GM18505 (cell line): Measurements from ENCODE around the gene TMCC2.
"Not testable (repeated sequence)": the region's sequence is repeated elsewhere in the genome, so short reads cannot be mapped to it uniquely, and the experiment has no call there.

ENCODE experiments used
- ATAC-seq: cut with Tn5 transposase; IDR thresholded peaks from one replicate; pipeline ENCODE4 v1.9.1; 2021; ENCODE audit not compliant: unreplicated experiment
- POLR2A ChIP-seq: IDR thresholded peaks from 4 replicates; pipeline ENCODE4 v1.6.1; 2011; ENCODE audit warnings: borderline replicate concordance; ENCODE audit not compliant: insufficient read depth, insufficient read length; ENCODE audit errors: extremely low read depth

The TMCC2 gene

GRCh38 chr1:205227584-205228013 lies at the start of gene TMCC2:
TMCC2 (plus strand) TSS chr1:205227946; CDS start chr1:205228565, 619 bp downstream.
- ATAC-seq: peak; percentile 91
- no peak for TF ChIP-seq POLR2A

GRCh38 chr1:205179842-205180241 lies 47.9 kb upstream of the TMCC2 start:
- no peak for ATAC-seq
- no peak for TF ChIP-seq POLR2A

GRCh38 chr1:205180331-205180730 lies 47.4 kb upstream of the TMCC2 start:
- not testable (repeated sequence) for ATAC-seq

- TF ChIP-seq POLR2A: no peak
- no peak for ATAC-seq
Observed at GRCh38 chr1:205182930-205183329, 44.8 kb upstream of the TMCC2 start.

- TF ChIP-seq POLR2A: no peak
- ATAC-seq: no peak
Observed at GRCh38 chr1:205183676-205184335, 43.9 kb upstream of the TMCC2 start.

- ATAC-seq: no peak
Observed at GRCh38 chr1:205186191-205186590, 41.6 kb upstream of the TMCC2 start.

GRCh38 chr1:205187420-205187819 lies 40.3 kb upstream of the TMCC2 start:
- ATAC-seq: no peak
- TF ChIP-seq POLR2A: no peak

More at GRCh38 chr1:205186191-205186590, 41.6 kb upstream of the TMCC2 start:
- TF ChIP-seq POLR2A: no peak

GRCh38 chr1:205188098-205188497 lies 39.6 kb upstream of the TMCC2 start:
- TF ChIP-seq POLR2A: no peak
- ATAC-seq: no peak

GRCh38 chr1:205188596-205188995 lies 39.1 kb upstream of the TMCC2 start:
- no peak for ATAC-seq
- no peak for TF ChIP-seq POLR2A

- ATAC-seq: no peak
- TF ChIP-seq POLR2A: no peak
Observed at GRCh38 chr1:205189131-205189530, 38.6 kb upstream of the TMCC2 start.

GRCh38 chr1:205190845-205191577 lies 36.7 kb upstream of the TMCC2 start:
- ATAC-seq: no peak

GRCh38 chr1:205191622-205192021 lies 36.1 kb upstream of the TMCC2 start:
- ATAC-seq: no peak
- no peak for TF ChIP-seq POLR2A

More at GRCh38 chr1:205190845-205191577, 36.7 kb upstream of the TMCC2 start:
- TF ChIP-seq POLR2A: no peak

GRCh38 chr1:205192287-205192686 lies 35.5 kb upstream of the TMCC2 start:
- ATAC-seq: no peak
- TF ChIP-seq POLR2A: no peak
